Naive B cell (primary cell): ENCODE results near the gene PRRG4. TPM values are rescaled to one million over a fixed set of nuclear protein-coding genes. Genes with fewer than 3 reads are reported as not detected.
"Not testable (repeated sequence)": the region's sequence is repeated elsewhere in the genome, so short reads cannot be mapped to it uniquely, and the experiment has no call there.

ENCODE experiments used
- ATAC-seq, 2 donors: fragments of 150-1000 bp; cut with Tn5 transposase; 2 replicates each; pipeline ENCODE4 v1.10.0; 2021; ENCODE audit warnings: low read depth in 2 of 2, mild to moderate bottlenecking in 2 of 2, moderate library complexity in 2 of 2
- DNase-seq: peaks from one replicate; pipeline ENCODE4 v3.0.0; 2022
- H3K27ac Mint-ChIP-seq, 6 donors: one replicate each; pipeline ENCODE4 v1.8.0; 2020 to 2022; ENCODE audit warnings: mild to moderate bottlenecking in 6 of 6, mixed read lengths in 6 of 6, moderate library complexity in 5 of 6, inconsistent platforms in 2 of 6
- H3K27me3 Mint-ChIP-seq, 3 donors: one replicate each; pipeline ENCODE4 v1.8.0; 2021 to 2022; ENCODE audit warnings: mixed read lengths in 3 of 3, mild to moderate bottlenecking in 1 of 3
- H3K36me3 Mint-ChIP-seq, 2 donors: one replicate each; pipeline ENCODE4 v1.8.0; 2020 to 2022; ENCODE audit warnings: mixed read lengths in 2 of 2, inconsistent platforms in 1 of 2, mild to moderate bottlenecking in 1 of 2
- H3K4me1 Mint-ChIP-seq, 3 donors: one replicate each; pipeline ENCODE4 v1.8.0; 2020 to 2022; ENCODE audit warnings: mixed read lengths in 3 of 3, inconsistent platforms in 1 of 3, mild to moderate bottlenecking in 1 of 3, moderate library complexity in 1 of 3
- H3K4me3 Mint-ChIP-seq, 8 donors: one replicate each; pipeline ENCODE4 v1.8.0; 2020 to 2022; ENCODE audit warnings: mild to moderate bottlenecking in 8 of 8, mixed read lengths in 8 of 8, moderate library complexity in 8 of 8, inconsistent platforms in 2 of 8
- H3K9me3 Mint-ChIP-seq, 7 donors: one replicate each; pipeline ENCODE4 v1.8.0; 2020 to 2022; ENCODE audit warnings: mixed read lengths in 7 of 7, mild to moderate bottlenecking in 5 of 7, inconsistent platforms in 2 of 7, moderate library complexity in 1 of 7
- polyA plus RNA-seq, 6 donors: library from polyadenylated mRNA; unstranded; fragments of 300-500 nt; fragmentation: Illumina TruSeq; gene quantifications; one replicate each; pipeline ENCODE4 v1.2.3, GENCODE V29; 2021; ENCODE audit warnings: low read depth in 6 of 6

The PRRG4 gene
- polyA plus RNA-seq, 6 donors from 2014 or later, result not detected

DNA sequence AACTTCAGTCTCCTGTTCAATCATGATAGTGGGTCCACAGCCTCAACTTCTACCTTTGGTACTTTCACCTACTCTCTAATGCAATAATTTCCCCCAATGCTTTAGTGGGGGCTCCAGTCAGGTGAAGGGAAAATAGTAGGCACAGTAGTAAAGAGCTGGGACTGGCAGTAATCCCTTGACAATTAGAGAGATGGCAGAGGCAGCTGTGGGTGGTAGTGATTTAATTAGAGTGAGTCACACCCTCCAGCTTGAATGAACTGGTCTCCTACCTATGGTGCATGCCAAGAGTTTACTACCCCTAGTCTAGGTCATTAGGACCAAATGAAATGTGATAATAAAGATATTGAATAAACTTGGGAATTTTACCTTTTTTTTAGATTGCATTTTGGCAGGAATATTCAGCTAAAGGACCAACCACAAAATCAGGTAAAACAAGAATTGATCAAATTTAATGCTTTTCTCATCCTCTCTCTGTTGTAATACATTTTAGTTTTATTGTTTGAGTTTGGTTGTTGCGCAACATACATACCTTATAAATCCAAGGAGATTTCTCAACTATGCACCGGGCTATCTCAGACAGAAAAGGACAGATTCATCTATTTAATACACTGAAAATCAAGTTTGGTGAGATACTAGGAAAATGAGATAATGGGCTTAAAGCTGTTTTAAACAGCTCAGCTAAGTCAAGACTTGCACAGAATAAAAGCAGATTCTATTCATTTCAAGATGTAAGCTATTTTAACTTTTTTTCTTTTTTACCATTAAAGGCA lies 9.0 kb downstream of the PRRG4 start:
- Mint-ChIP-seq H3K27ac (no peak overlapping the region), H3K27me3 (peaks cover 0 to 8% (median 0%) of the 10 kb centered on the region in 3 donors), H3K4me3 (no peak overlapping the region), H3K9me3 (no peaks in the 10 kb centered on the region), H3K4me1 (no peaks in the 10 kb centered on the region), H3K36me3 (no peaks in the 10 kb centered on the region)
- no peak for DNase-seq
- no peak for ATAC-seq

GRCh38 chr11:32839308-32839707 lies 9.6 kb downstream of the PRRG4 start:
- Mint-ChIP-seq H3K4me3 (no peak overlapping the region), H3K27me3 (peaks cover 0 to 4% (median 0%) of the 10 kb centered on the region in 3 donors), H3K9me3 (no peaks in the 10 kb centered on the region), H3K4me1 (no peaks in the 10 kb centered on the region), H3K36me3 (no peaks in the 10 kb centered on the region), H3K27ac (no peak overlapping the region)
- no peak for DNase-seq
- ATAC-seq, result no peak

- DNase-seq (no peak), ATAC-seq (no peak)
- Mint-ChIP-seq H3K4me1 (no peaks in the 10 kb centered on the region), H3K4me3 (no peak overlapping the region), H3K27ac (no peak overlapping the region), H3K27me3 (peaks cover 0 to 4% (median 0%) of the 10 kb centered on the region in 3 donors), H3K9me3 (no peaks in the 10 kb centered on the region), H3K36me3 (no peaks in the 10 kb centered on the region)
Observed at GRCh38 chr11:32840587-32840986, 10.9 kb downstream of the PRRG4 start.

DNA sequence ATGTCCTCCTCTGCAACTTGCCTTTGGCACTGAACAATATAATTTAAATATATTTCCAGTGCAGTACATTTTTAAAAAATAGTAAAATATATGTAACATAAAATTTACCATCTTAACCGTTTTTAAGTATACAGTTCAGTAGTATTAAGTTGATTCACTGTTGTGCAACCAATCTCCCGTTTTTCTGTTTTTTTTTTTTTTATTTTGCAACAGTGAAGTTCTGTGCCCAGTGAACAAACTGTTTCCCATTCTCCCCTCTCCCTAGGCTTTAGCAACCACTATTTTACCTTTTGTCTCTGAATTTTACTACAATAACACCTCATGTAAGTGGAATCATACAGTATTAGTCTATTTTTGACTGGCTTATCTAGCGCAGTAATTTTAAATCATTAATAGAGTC lies 13.8 kb downstream of the PRRG4 start:
- Mint-ChIP-seq H3K9me3 (peaks cover 0 to 6% (median 2%) of the 10 kb centered on the region in 7 donors), H3K4me3 (no peak overlapping the region), H3K27me3 (no peaks in the 10 kb centered on the region), H3K4me1 (peaks cover 0 to 3% (median 0%) of the 10 kb centered on the region in 3 donors), H3K36me3 (no peaks in the 10 kb centered on the region), H3K27ac (no peak overlapping the region)
- no peak for ATAC-seq
- DNase-seq, result no peak

- no peaks in the 10 kb centered on the region for H3K27me3 Mint-ChIP-seq
Observed at GRCh38 chr11:32847511-32847910, 17.8 kb downstream of the PRRG4 start.

GRCh38 chr11:32849761-32850160 lies 20.0 kb downstream of the PRRG4 start:
- peaks cover 0 to 9% (median 8%) of the 10 kb centered on the region in 3 donors for H3K4me1 Mint-ChIP-seq
- H3K36me3 Mint-ChIP-seq, result no peaks in the 10 kb centered on the region
- H3K27ac Mint-ChIP-seq, result no peak overlapping the region
- no peak for ATAC-seq
- DNase-seq, result no peak
- no peaks in the 10 kb centered on the region for H3K27me3 Mint-ChIP-seq
- peaks cover 0 to 6% (median 2%) of the 10 kb centered on the region in 7 donors for H3K9me3 Mint-ChIP-seq
- no peak overlapping the region for H3K4me3 Mint-ChIP-seq

More at GRCh38 chr11:32847511-32847910, 17.8 kb downstream of the PRRG4 start:
- Mint-ChIP-seq H3K4me3 (no peak overlapping the region), H3K4me1 (peaks cover 0 to 9% (median 8%) of the 10 kb centered on the region in 3 donors), H3K9me3 (peaks cover 0 to 6% (median 2%) of the 10 kb centered on the region in 7 donors), H3K27ac (no peak overlapping the region), H3K36me3 (no peaks in the 10 kb centered on the region)
- DNase-seq (no peak), ATAC-seq (no peak)

- DNase-seq (no peak), ATAC-seq (no peak)
- peaks cover 0 to 9% (median 8%) of the 10 kb centered on the region in 3 donors for H3K4me1 Mint-ChIP-seq
- H3K27me3 Mint-ChIP-seq, result no peaks in the 10 kb centered on the region
- peaks cover 0 to 6% (median 2%) of the 10 kb centered on the region in 7 donors for H3K9me3 Mint-ChIP-seq
- H3K27ac Mint-ChIP-seq, result peak overlapping the region in 1 of 6 donors; percentile 29
- H3K36me3 Mint-ChIP-seq, result no peaks in the 10 kb centered on the region
- H3K4me3 Mint-ChIP-seq, result no peak overlapping the region
Observed at GRCh38 chr11:32851251-32851650, 21.5 kb downstream of the PRRG4 start.

GRCh38 chr11:32852207-32852606 lies 22.5 kb downstream of the PRRG4 start:
- Mint-ChIP-seq H3K36me3 (no peaks in the 10 kb centered on the region), H3K4me1 (peaks cover 0 to 9% (median 8%) of the 10 kb centered on the region in 3 donors), H3K9me3 (peaks cover 0 to 6% (median 2%) of the 10 kb centered on the region in 7 donors), H3K27me3 (no peaks in the 10 kb centered on the region), H3K27ac (peak overlapping the region in 1 of 6 donors; percentile 13), H3K4me3 (no peak overlapping the region)
- ATAC-seq (no peak), DNase-seq (no peak)

- ATAC-seq (no peak), DNase-seq (no peak)
- H3K27ac Mint-ChIP-seq, result no peak overlapping the region
- H3K9me3 Mint-ChIP-seq, result no peaks in the 10 kb centered on the region
- H3K36me3 Mint-ChIP-seq, result no peaks in the 10 kb centered on the region
- H3K4me3 Mint-ChIP-seq, result no peak overlapping the region
- H3K4me1 Mint-ChIP-seq, result no peaks in the 10 kb centered on the region
- H3K27me3 Mint-ChIP-seq, result no peaks in the 10 kb centered on the region
Observed at GRCh38 chr11:32855601-32856000, 25.9 kb downstream of the PRRG4 start.

DNA sequence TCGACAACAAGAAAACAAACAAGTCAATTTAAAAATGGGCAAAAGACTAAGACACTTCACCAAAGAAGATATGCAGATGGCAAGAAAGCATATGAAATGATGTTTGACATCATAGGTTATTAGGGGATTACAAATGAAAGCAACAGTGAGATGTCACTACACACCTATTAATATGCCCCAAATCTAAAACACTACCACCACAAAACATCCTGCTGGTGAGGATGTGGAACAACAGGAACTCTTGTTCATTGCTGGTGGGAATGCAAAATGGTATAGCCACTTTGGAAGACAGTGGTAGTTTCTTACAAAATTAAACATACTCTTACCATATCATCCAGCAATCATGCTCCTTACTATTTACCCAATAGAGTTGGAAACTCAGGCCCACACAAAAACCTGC lies 29.0 kb downstream of the PRRG4 start:
- no peaks in the 10 kb centered on the region for H3K4me1 Mint-ChIP-seq
- no peaks in the 10 kb centered on the region for H3K9me3 Mint-ChIP-seq
- no peak for DNase-seq
- H3K4me3 Mint-ChIP-seq, result no peak overlapping the region
- H3K27me3 Mint-ChIP-seq, result no peaks in the 10 kb centered on the region
- no peaks in the 10 kb centered on the region for H3K36me3 Mint-ChIP-seq
- no peak for ATAC-seq
- no peak overlapping the region for H3K27ac Mint-ChIP-seq

DNA sequence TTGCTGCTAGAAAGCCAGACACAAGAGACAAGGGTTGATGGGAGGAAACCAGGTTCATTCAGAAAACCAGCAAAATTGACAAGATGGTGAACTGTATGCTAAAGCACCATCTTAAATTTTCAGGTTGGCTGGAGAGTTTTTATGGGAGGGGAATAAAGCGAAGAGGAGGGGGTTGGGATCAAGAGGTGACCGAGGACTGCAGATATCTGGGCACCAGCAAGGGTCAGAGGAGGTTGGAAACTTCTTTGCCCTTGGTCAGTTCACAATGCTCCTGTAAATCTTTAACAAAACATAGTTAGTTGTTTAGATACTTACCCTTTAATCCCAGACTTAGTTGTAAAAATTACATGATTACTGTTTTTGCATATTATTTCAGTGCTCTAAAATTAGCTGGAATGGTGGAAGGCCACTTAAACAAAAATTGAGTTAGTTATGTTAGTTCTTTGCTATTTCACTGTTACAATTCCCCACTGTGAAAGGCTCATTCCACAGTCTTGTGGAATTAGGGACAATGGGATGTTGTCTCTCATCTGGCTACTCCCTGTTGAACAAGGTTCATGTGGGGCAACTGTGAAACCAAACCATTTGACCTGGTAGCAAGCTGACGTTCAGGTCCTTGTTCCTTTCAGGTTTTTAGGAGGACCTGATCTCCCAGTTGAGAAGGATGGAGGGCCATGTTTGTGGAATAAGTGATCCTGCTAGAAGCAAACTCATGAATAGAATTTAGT lies 32.3 kb downstream of the PRRG4 start:
- H3K27ac Mint-ChIP-seq, result peak overlapping the region in 1 of 6 donors; percentile 53
- H3K9me3 Mint-ChIP-seq, result peaks cover 0 to 2% (median 0%) of the 10 kb centered on the region in 7 donors
- H3K36me3 Mint-ChIP-seq, result no peaks in the 10 kb centered on the region
- H3K4me1 Mint-ChIP-seq, result no peaks in the 10 kb centered on the region
- DNase-seq (no peak), ATAC-seq (no peak)
- H3K4me3 Mint-ChIP-seq, result no peak overlapping the region
- peaks cover 0 to 9% (median 4%) of the 10 kb centered on the region in 3 donors for H3K27me3 Mint-ChIP-seq

DNA sequence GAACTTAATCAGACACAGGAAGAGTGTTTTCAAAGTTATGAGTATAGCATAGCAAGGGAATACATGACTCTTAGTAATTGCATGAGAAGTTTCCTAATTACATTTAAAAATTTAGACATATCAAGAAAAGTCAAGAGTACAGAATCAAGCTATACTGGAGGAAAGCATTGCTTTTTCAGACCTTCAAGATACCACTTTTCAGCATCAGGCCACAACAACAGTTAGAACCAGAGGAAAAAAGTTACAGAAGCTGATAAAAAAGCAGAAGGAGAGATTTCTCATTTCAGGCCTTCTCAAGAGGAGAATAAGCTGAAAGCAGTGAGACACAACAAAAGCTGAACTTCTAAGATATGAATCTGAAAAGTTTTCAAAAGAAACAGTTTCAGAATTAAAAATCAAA lies 34.8 kb downstream of the PRRG4 start:
- Mint-ChIP-seq H3K4me1 (no peaks in the 10 kb centered on the region), H3K9me3 (peaks cover 0 to 17% (median 10%) of the 10 kb centered on the region in 7 donors), H3K4me3 (no peak overlapping the region), H3K36me3 (no peaks in the 10 kb centered on the region), H3K27ac (peak overlapping the region in 1 of 6 donors; percentile 15), H3K27me3 (peaks cover 0 to 9% (median 5%) of the 10 kb centered on the region in 3 donors)
- DNase-seq, result no peak
- no peak for ATAC-seq

GRCh38 chr11:32868752-32869151 lies 39.0 kb downstream of the PRRG4 start:
- H3K4me1 Mint-ChIP-seq, H3K36me3 Mint-ChIP-seq, H3K27ac Mint-ChIP-seq, H3K4me3 Mint-ChIP-seq, ATAC-seq, DNase-seq: not testable (repeated sequence)
- Mint-ChIP-seq H3K27me3 (peaks cover 2 to 16% (median 5%) of the 10 kb centered on the region in 3 donors), H3K9me3 (peaks cover 0 to 24% (median 14%) of the 10 kb centered on the region in 7 donors)

DNA sequence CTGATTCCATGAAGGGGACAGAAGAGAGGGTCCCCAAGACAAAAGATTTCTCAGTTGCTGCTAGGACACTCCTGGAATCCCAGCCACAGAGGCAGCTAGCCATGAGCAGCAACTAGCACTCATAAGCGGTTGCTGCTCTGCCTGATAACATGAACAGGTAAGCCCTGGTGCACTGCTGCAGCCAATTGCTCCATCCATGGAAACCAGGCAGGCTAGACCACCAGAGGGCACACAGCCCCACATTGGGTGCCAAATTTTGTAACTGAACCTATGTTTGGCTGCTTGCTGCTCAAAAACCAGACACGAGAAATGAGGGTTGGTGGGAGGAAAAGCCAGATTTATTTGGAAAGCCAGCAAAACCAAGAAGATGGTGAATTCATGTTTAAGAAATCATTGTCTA lies 40.9 kb downstream of the PRRG4 start:
- peaks cover 0 to 26% (median 14%) of the 10 kb centered on the region in 7 donors for H3K9me3 Mint-ChIP-seq
- ATAC-seq (peak; percentile 43 to 45), DNase-seq (no peak)
- no peak overlapping the region for H3K4me3 Mint-ChIP-seq
- peaks cover 5 to 26% (median 9%) of the 10 kb centered on the region in 3 donors for H3K27me3 Mint-ChIP-seq
- no peaks in the 10 kb centered on the region for H3K4me1 Mint-ChIP-seq
- no peaks in the 10 kb centered on the region for H3K36me3 Mint-ChIP-seq
- no peak overlapping the region for H3K27ac Mint-ChIP-seq
